CD4-positive, alpha-beta memory T cell (primary cell): ENCODE measurements around the gene SPINT4. TPM values are rescaled to one million over a fixed set of nuclear protein-coding genes. Genes with fewer than 3 reads are reported as not detected.
A peak's percentile ranks its signal among the peaks of the same experiment; 100 is the strongest.

Experiments used
- CTCF ChIA-PET: fragments of 350-600 bp; sonication (Branson Sonifier 250); formaldehyde crosslinking; loops from one replicate; lab custom pipeline; 2021; ENCODE audit warnings: inconsistent platforms; ENCODE audit not compliant: partially characterized antibody; lab: Charles Lee
- POLR2A ChIA-PET: fragments of 350-600 bp; sonication (Branson Sonifier 250); formaldehyde crosslinking; loops from one replicate; lab custom pipeline; 2021; ENCODE audit not compliant: partially characterized antibody; lab: Charles Lee
- DNase-seq, 5 donors: peaks; one replicate each; pipeline versions ENCODE4 v3.0.0 to v3.0.0-alpha.2; 2020 to 2022; ENCODE audit warnings: mixed read lengths in 1 of 5
- H3K27ac ChIP-seq: one replicate; pipeline ENCODE4 v1.7.0; 2013; ENCODE audit warnings: low read depth, low read length
- H3K27me3 ChIP-seq: 2 replicates; pipeline ENCODE4 v1.7.0; 2013; ENCODE audit warnings: mild to moderate bottlenecking, low read length, moderate library complexity; ENCODE audit not compliant: insufficient read depth
- H3K36me3 ChIP-seq: 2 replicates; pipeline ENCODE4 v1.7.0; 2013; ENCODE audit warnings: mild to moderate bottlenecking, low read length, moderate library complexity; ENCODE audit not compliant: insufficient read depth
- H3K4me1 ChIP-seq: 2 replicates; pipeline ENCODE4 v1.7.0; 2013; ENCODE audit warnings: mild to moderate bottlenecking, low read length, moderate library complexity; ENCODE audit not compliant: insufficient read depth
- H3K4me3 ChIP-seq, 2 donors: one replicate each; pipeline ENCODE4 v1.7.0; 2013; ENCODE audit warnings: low read length in 2 of 2, mild to moderate bottlenecking in 1 of 2
- H3K9me3 ChIP-seq, 2 donors: one replicate each; pipeline ENCODE4 v1.7.0; 2013; ENCODE audit warnings: low read length in 2 of 2, control low read depth in 1 of 2; ENCODE audit not compliant: control insufficient read depth in 1 of 2
- H3K27ac Mint-ChIP-seq, 7 donors: one replicate each; pipeline ENCODE4 v1.8.0; 2020 to 2021; ENCODE audit warnings: mixed read lengths in 7 of 7, mild to moderate bottlenecking in 6 of 7, inconsistent platforms in 3 of 7, moderate library complexity in 3 of 7
- H3K27me3 Mint-ChIP-seq, 2 donors: one replicate each; pipeline ENCODE4 v1.8.0; 2020 to 2021; ENCODE audit warnings: mixed read lengths in 2 of 2
- H3K36me3 Mint-ChIP-seq, 2 donors: one replicate each; pipeline ENCODE4 v1.8.0; 2020 to 2021; ENCODE audit warnings: mixed read lengths in 2 of 2, inconsistent platforms in 1 of 2, mild to moderate bottlenecking in 1 of 2
- H3K4me1 Mint-ChIP-seq, 4 donors: one replicate each; pipeline ENCODE4 v1.8.0; 2020 to 2021; ENCODE audit warnings: mixed read lengths in 4 of 4, mild to moderate bottlenecking in 1 of 4
- H3K4me3 Mint-ChIP-seq, 8 donors: one replicate each; pipeline ENCODE4 v1.8.0; 2020 to 2021; ENCODE audit warnings: mixed read lengths in 8 of 8, mild to moderate bottlenecking in 7 of 8, moderate library complexity in 6 of 8, inconsistent platforms in 3 of 8
- H3K9me3 Mint-ChIP-seq, 8 donors: one replicate each; pipeline ENCODE4 v1.8.0; 2020 to 2021; ENCODE audit warnings: mixed read lengths in 8 of 8, mild to moderate bottlenecking in 5 of 8, inconsistent platforms in 3 of 8, moderate library complexity in 1 of 8
- intact Hi-C: fragments of 100-400 bp; cut with micrococcal nuclease; formaldehyde crosslinking; loops from one replicate; pipeline ENCODE4 v1.15.1; 2023
- microRNA-seq: library from miRNA; unstranded; fragments of <30 nt; microRNA quantifications from one replicate; pipeline ENCODE4 v1.2.0, GENCODE V29; 2021; ENCODE audit warnings: borderline replicate concordance, borderline number of aligned reads, borderline microRNAs expressed, mixed read lengths
- polyA plus RNA-seq, 2 donors: library from polyadenylated mRNA; unstranded; fragments of 300-500 nt; fragmentation: Illumina TruSeq; gene quantifications; one replicate each; pipeline ENCODE4 v1.2.3, GENCODE V29; 2021
- total RNA-seq, 2 experiments: library from RNA; stranded (reverse); gene quantifications; one replicate each; pipeline ENCODE4 v1.2.3, GENCODE V29; 2021

The SPINT4 gene
- total and polyA plus RNA-seq, 4 experiments from 2014 or later, result not detected

- Histone ChIP-seq H3K9me3 (no peaks in the 10 kb centered on the region), H3K27ac (no peak overlapping the region), H3K4me3 (no peak overlapping the region), H3K4me1 (no peaks in the 10 kb centered on the region), H3K27me3 (no peaks in the 10 kb centered on the region), H3K36me3 (no peaks in the 10 kb centered on the region)
- CTCF ChIA-PET, result interaction anchor here (0.7 to 1.2 kb wide), 4 partner anchors 456 to 531 kb away, joined by 3 to 4 read pairs (median 4); no protein-coding TSS in a partner anchor
- intact Hi-C loops, result loop anchor here (5.0 kb wide), 1 partner anchor 338 kb away; no protein-coding TSS in a partner anchor
- no peak overlapping the region for H3K27ac Mint-ChIP-seq
- no peak for DNase-seq
- H3K27me3 Mint-ChIP-seq, result peaks cover 14 to 24% of the 10 kb centered on the region in 2 donors
- peaks cover 1 to 7% (median 4%) of the 10 kb centered on the region in 4 donors for H3K4me1 Mint-ChIP-seq
- H3K4me3 Mint-ChIP-seq, result peak overlapping the region in 1 of 8 donors; percentile 21
- POLR2A ChIA-PET, result no interaction called here
- no peaks in the 10 kb centered on the region for H3K9me3 Mint-ChIP-seq
- H3K36me3 Mint-ChIP-seq, result no peaks in the 10 kb centered on the region
Measured at GRCh38 chr20:45774945-45775344, 52.8 kb downstream of the SPINT4 start.

- Histone ChIP-seq H3K36me3 (no peaks in the 10 kb centered on the region), H3K27ac (no peak overlapping the region), H3K9me3 (no peaks in the 10 kb centered on the region), H3K4me3 (no peak overlapping the region), H3K4me1 (no peaks in the 10 kb centered on the region), H3K27me3 (no peaks in the 10 kb centered on the region)
- ChIA-PET POLR2A (no interaction called here), CTCF (interaction anchor here (1.4 kb wide), 1 partner anchor 339 kb away, joined by 4 read pairs; no protein-coding TSS in a partner anchor)
- intact Hi-C loops, result no loop called here
- H3K9me3 Mint-ChIP-seq, result no peaks in the 10 kb centered on the region
- H3K4me1 Mint-ChIP-seq, result peaks cover 1 to 7% (median 4%) of the 10 kb centered on the region in 4 donors
- no peak for DNase-seq
- no peak overlapping the region for H3K27ac Mint-ChIP-seq
- H3K4me3 Mint-ChIP-seq, result no peak overlapping the region
- peaks cover 14 to 24% of the 10 kb centered on the region in 2 donors for H3K27me3 Mint-ChIP-seq
- no peaks in the 10 kb centered on the region for H3K36me3 Mint-ChIP-seq
Measured at GRCh38 chr20:45775411-45775810, 53.3 kb downstream of the SPINT4 start.

Small RNA genes lying within 50 kb of the gene (microRNA-seq; reads per million reads assigned to microRNA genes)
- not detected for gene MIR3617

Other genes with a start within 250 kb of the SPINT4 start
- not detected for gene SPINT3, start 206.7 kb upstream of the SPINT4 start, total RNA-seq
- not detected for gene SPINT3, start 206.7 kb upstream of the SPINT4 start, polyA plus RNA-seq
- not detected for gene WFDC6, start 182.9 kb upstream of the SPINT4 start, total RNA-seq
- gene WFDC6, start 182.9 kb upstream of the SPINT4 start, polyA plus RNA-seq, result not detected
- not detected for gene EPPIN, start 174.9 kb upstream of the SPINT4 start, total RNA-seq
- not detected for gene EPPIN, start 174.9 kb upstream of the SPINT4 start, polyA plus RNA-seq
- gene WFDC8, start 143.1 kb upstream of the SPINT4 start, total RNA-seq, result not detected
- not detected for gene WFDC8, start 143.1 kb upstream of the SPINT4 start, polyA plus RNA-seq
- gene WFDC10A, start 92.6 kb upstream of the SPINT4 start, total RNA-seq, result not detected
- gene WFDC10A, start 92.6 kb upstream of the SPINT4 start, polyA plus RNA-seq, result not detected
- not detected for gene WFDC9, start 91.1 kb upstream of the SPINT4 start, total RNA-seq
- not detected for gene WFDC9, start 91.1 kb upstream of the SPINT4 start, polyA plus RNA-seq
- not detected for gene WFDC11, start 52.1 kb upstream of the SPINT4 start, total RNA-seq
- gene WFDC11, start 52.1 kb upstream of the SPINT4 start, polyA plus RNA-seq, result not detected
- not detected for gene WFDC13, start 20.3 kb upstream of the SPINT4 start, total RNA-seq
- gene WFDC13, start 20.3 kb upstream of the SPINT4 start, polyA plus RNA-seq, result not detected
- gene WFDC10B, start 17.3 kb upstream of the SPINT4 start, total RNA-seq, result not detected
- gene WFDC10B, start 17.3 kb upstream of the SPINT4 start, polyA plus RNA-seq, result not detected
- gene WFDC3, start 69.5 kb downstream of the SPINT4 start, total RNA-seq, result not detected
- gene WFDC3, start 69.5 kb downstream of the SPINT4 start, polyA plus RNA-seq, result not detected
- gene DNTTIP1, start 69.6 kb downstream of the SPINT4 start, total RNA-seq, result 10 to 100 TPM; 18.6 TPM
- 10 to 100 TPM; 37.3 to 49.9 TPM for gene DNTTIP1, start 69.6 kb downstream of the SPINT4 start, polyA plus RNA-seq
- under 1 TPM; 0.55 to 0.61 TPM for gene UBE2C, start 90.3 kb downstream of the SPINT4 start, total RNA-seq
- under 1 TPM in 1 of 2 donors, not detected in 1; 0.36 TPM for gene UBE2C, start 90.3 kb downstream of the SPINT4 start, polyA plus RNA-seq
- not detected for gene TNNC2, start 105.0 kb downstream of the SPINT4 start, total RNA-seq
- under 1 TPM; 0.61 to 0.67 TPM for gene TNNC2, start 105.0 kb downstream of the SPINT4 start, polyA plus RNA-seq
- 1 to 10 TPM; 2.6 to 3.5 TPM for gene SNX21, start 111.5 kb downstream of the SPINT4 start, total RNA-seq
- 1 to 10 TPM in 1 of 2 donors, under 1 TPM in 1; 0.20 to 1.8 TPM for gene SNX21, start 111.5 kb downstream of the SPINT4 start, polyA plus RNA-seq
- gene ACOT8, start 135.0 kb downstream of the SPINT4 start, total RNA-seq, result 10 to 100 TPM; 30.6 to 33.4 TPM
- 10 to 100 TPM; 38.0 to 54.3 TPM for gene ACOT8, start 135.0 kb downstream of the SPINT4 start, polyA plus RNA-seq
- gene ZSWIM3, start 135.3 kb downstream of the SPINT4 start, total RNA-seq, result 1 to 10 TPM; 6.7 to 7.1 TPM
- 1 to 10 TPM in 1 of 2 donors, under 1 TPM in 1; 0.77 to 2.5 TPM for gene ZSWIM3, start 135.3 kb downstream of the SPINT4 start, polyA plus RNA-seq
- 10 to 100 TPM; 18.2 to 18.5 TPM for gene ZSWIM1, start 158.9 kb downstream of the SPINT4 start, total RNA-seq
- gene ZSWIM1, start 158.9 kb downstream of the SPINT4 start, polyA plus RNA-seq, result 1 to 10 TPM in 1 of 2 donors, under 1 TPM in 1; 0.86 to 8.5 TPM
- gene SPATA25, start 165.3 kb downstream of the SPINT4 start, total RNA-seq, result 1 to 10 TPM; 2.8 to 4.7 TPM
- gene SPATA25, start 165.3 kb downstream of the SPINT4 start, polyA plus RNA-seq, result under 1 TPM in 1 of 2 donors, not detected in 1; 0.38 TPM
- gene NEURL2, start 168.9 kb downstream of the SPINT4 start, total RNA-seq, result 1 to 10 TPM; 5.5 to 5.6 TPM
- under 1 TPM; 0.29 to 0.75 TPM for gene NEURL2, start 168.9 kb downstream of the SPINT4 start, polyA plus RNA-seq
- 100 to 1,000 TPM; 102 to 103 TPM for gene CTSA, start 169.0 kb downstream of the SPINT4 start, total RNA-seq
- gene CTSA, start 169.0 kb downstream of the SPINT4 start, polyA plus RNA-seq, result 100 to 1,000 TPM; 143 to 165 TPM
- under 1 TPM in 1 of 2 experiments, not detected in 1; 0.19 TPM for gene PLTP, start 189.8 kb downstream of the SPINT4 start, total RNA-seq
- gene PLTP, start 189.8 kb downstream of the SPINT4 start, polyA plus RNA-seq, result under 1 TPM; 0.29 to 0.69 TPM
- gene PCIF1, start 212.3 kb downstream of the SPINT4 start, total RNA-seq, result 10 to 100 TPM; 63.1 to 69.4 TPM
- gene PCIF1, start 212.3 kb downstream of the SPINT4 start, polyA plus RNA-seq, result 10 to 100 TPM; 70.9 to 83.4 TPM
- gene ZNF335, start 249.9 kb downstream of the SPINT4 start, total RNA-seq, result 10 to 100 TPM; 62.5 to 63.2 TPM
- 10 to 100 TPM in 1 of 2 donors, 1 to 10 TPM in 1; 6.4 to 16.5 TPM for gene ZNF335, start 249.9 kb downstream of the SPINT4 start, polyA plus RNA-seq